Activated T-cell treated with anti-CD3 and anti-CD28 coated beads for 24 hours (primary cell): ENCODE data around the gene CEP128.

Source experiments
- DNase-seq: peaks from one replicate; pipeline ENCODE4 v3.0.0-alpha.2; 2020; ENCODE audit warnings: low read depth

Gene CEP128

GRCh38 chr14:80941241-80942185 lies at the start of gene CEP128:
Gene CEP128, minus strand, starts transcription at chr14:80941738.
- peak; percentile 83 for DNase-seq

- no peak for DNase-seq
These were observed 47.3 kb upstream of the CEP128 start for GRCh38 chr14:80988735-80989429.

- DNase-seq, result no peak
These were observed 46.7 kb upstream of the CEP128 start for GRCh38 chr14:80988192-80988591.

- peak; percentile 54 for DNase-seq
These were observed 45.9 kb upstream of the CEP128 start for GRCh38 chr14:80987235-80988032.

GRCh38 chr14:80982711-80983110 lies 41.2 kb upstream of the CEP128 start:
- no peak for DNase-seq

GRCh38 chr14:80981673-80982072 lies 40.1 kb upstream of the CEP128 start:
- DNase-seq, result no peak

- no peak for DNase-seq
These were observed 39.6 kb upstream of the CEP128 start for GRCh38 chr14:80981156-80981555.

GRCh38 chr14:80979951-80980350 lies 38.4 kb upstream of the CEP128 start:
- no peak for DNase-seq

- DNase-seq, result no peak
These were observed 36.9 kb upstream of the CEP128 start for GRCh38 chr14:80978403-80978802.

GRCh38 chr14:80977221-80977620 lies 35.7 kb upstream of the CEP128 start:
- no peak for DNase-seq

GRCh38 chr14:80974679-80975078 lies 33.1 kb upstream of the CEP128 start:
- DNase-seq, result no peak

GRCh38 chr14:80973931-80974641 lies 32.5 kb upstream of the CEP128 start:
- no peak for DNase-seq

GRCh38 chr14:80965037-80965436 lies 23.5 kb upstream of the CEP128 start:
- no peak for DNase-seq

GRCh38 chr14:80959496-80959895 lies 18.0 kb upstream of the CEP128 start:
- peak; percentile 42 for DNase-seq

- DNase-seq, result no peak
These were observed 17.4 kb upstream of the CEP128 start for GRCh38 chr14:80958939-80959338.

GRCh38 chr14:80958226-80958625 lies 16.7 kb upstream of the CEP128 start:
- DNase-seq, result no peak

GRCh38 chr14:80957613-80958012 lies 16.1 kb upstream of the CEP128 start:
- no peak for DNase-seq

GRCh38 chr14:80956922-80957321 lies 15.4 kb upstream of the CEP128 start:
- no peak for DNase-seq

GRCh38 chr14:80956102-80956501 lies 14.6 kb upstream of the CEP128 start:
- DNase-seq, result no peak

- no peak for DNase-seq
These were observed 13.9 kb upstream of the CEP128 start, which contains the start of gene TSHR for GRCh38 chr14:80955416-80955941. Gene TSHR, plus strand, starts transcription at chr14:80955621. Its CDS starts 60 bp downstream, at chr14:80955681.

- DNase-seq, result peak; percentile 67
These were observed 13.3 kb upstream of the CEP128 start for GRCh38 chr14:80954687-80955299.
